Left cardiac atrium (tissue), 4 donors: ENCODE data around the gene TGFBR3L. TPM values are rescaled to one million over a fixed set of nuclear protein-coding genes. Genes with fewer than 3 reads are reported as not detected.
"Not testable (repeated sequence)": the region's sequence is repeated elsewhere in the genome, so short reads cannot be mapped to it uniquely, and the experiment has no call there.

Experiments used
- ATAC-seq, 2 donors: fragments of 200-7000 bp; cut with Tn5 transposase; one replicate each; pipeline ENCODE4 v1.9.1; 2020; ENCODE audit warnings: mild to moderate bottlenecking in 2 of 2, moderate library complexity in 2 of 2
- DNase-seq: peaks from one replicate; pipeline ENCODE4 v3.0.0-alpha.2; 2020
- intact Hi-C, 2 donors: fragments of 100-400 bp; cut with DNase I; formaldehyde crosslinking; loops; one replicate each; pipeline versions ENCODE4 v1.14.1 to v1.15.1; 2022 to 2023
- total RNA-seq, 2 donors: library from RNA; stranded (reverse); fragmentation: NEBNext Ultra II Directional; extraction: Animal tissue kit (Norgen Biotek cat#: 25700); gene quantifications; one replicate each; pipeline ENCODE4 v1.2.1, GENCODE V29; 2021
- donor health status: DM: no; HTN: yes; CAD: no.
- donor health status: DM: no; HTN: yes; CAD: no; lungs with severe emphysema.
- donor health status: DM: yes; HTN: yes; CAD: no.
- donor health status: Dilated cardiomyopathy.

TGFBR3L gene
- total RNA-seq, 2 donors from 2014 or later = 9.7 to 13.6 TPM

DNA sequence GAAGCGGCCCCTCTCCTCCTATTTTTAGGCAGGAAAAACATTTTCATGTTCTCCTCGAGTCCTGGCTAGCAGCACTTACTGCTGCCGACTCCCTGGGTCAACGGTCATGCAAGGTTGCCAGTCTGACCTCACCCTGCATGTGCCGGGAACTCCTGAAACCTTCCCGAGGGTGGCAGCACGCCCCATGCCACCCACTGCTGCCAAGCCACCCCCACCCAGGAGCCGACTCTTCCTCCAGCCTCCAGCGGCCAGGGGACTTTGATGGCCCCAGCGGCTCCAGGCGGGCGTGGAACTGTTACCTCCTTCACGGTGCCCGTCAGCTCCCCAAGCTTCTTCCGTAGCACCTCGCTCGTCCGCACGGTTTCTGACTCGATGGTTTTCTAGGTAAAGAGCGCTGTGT, 20.1 kb downstream of the TGFBR3L start:
- no peak for DNase-seq
- intact Hi-C loops = no loop called here
- no peak for ATAC-seq

DNA sequence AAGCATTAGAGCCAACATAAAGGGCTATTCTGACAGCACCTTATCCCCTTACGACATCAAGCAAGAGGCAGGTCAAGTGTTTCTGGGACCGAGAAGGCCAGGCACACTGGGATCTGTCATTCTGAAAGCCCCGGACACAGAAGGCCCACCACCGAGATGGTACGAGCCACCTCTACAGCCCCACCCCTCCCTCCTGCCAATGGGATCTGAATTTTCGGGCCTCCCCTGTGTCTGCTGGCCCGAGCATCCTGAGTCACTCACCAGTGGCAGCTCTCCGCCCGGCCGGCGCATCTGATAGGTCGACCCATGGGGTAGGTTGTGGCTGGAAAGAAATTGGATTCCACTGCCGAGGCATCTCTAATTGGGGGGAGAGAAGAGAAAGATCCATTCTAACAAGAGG, 26.2 kb downstream of the TGFBR3L start:
- intact Hi-C loops = loop anchor here (5.0 to 10.0 kb wide), 3 partner anchors 61 to 314 kb away; partner anchors contain the start of gene ELAVL1 (in 1 of the 2)
- no peak for DNase-seq

DNA sequence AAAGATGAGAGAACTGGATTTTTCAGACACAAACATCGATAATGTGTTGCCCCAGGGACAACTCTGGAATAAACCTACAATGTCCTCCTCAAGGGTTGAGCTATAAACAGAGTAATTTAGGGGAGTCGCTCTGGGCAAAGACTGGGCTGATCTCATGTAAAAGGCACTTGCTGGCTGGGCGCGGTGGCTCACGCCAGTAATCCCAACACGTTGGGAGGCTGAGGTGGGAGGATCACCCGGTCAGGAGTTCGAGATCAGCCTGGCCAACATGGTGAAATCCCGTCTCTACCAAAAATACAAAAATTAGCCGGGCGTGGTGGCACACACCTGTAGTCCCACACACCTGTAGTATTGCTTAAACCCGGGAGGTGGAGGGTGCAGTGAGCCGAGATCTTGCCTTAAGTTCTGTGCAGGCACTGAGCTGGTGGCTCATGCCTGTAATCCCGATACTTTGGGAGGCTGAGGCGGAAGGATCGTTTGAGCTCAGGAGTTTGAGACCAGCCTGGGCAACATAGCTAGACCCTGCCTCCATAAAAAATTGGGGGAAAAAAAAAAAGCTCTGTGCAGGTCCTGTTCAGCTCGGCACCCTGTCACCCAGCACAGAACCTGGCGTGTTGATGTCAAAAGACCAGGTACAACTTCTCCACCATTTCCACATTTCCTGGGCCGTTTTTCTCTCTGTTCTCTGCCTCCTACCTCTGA, 27.4 kb downstream of the TGFBR3L start:
- intact Hi-C loops = loop anchor here (5.0 to 10.0 kb wide), 3 partner anchors 60 to 313 kb away; partner anchors contain the start of gene ELAVL1 (in 1 of the 2)
- DNase-seq = no peak
- no peak for ATAC-seq

More for the DNA sequence above, 26.2 kb downstream of the TGFBR3L start:
- no peak for ATAC-seq

DNA sequence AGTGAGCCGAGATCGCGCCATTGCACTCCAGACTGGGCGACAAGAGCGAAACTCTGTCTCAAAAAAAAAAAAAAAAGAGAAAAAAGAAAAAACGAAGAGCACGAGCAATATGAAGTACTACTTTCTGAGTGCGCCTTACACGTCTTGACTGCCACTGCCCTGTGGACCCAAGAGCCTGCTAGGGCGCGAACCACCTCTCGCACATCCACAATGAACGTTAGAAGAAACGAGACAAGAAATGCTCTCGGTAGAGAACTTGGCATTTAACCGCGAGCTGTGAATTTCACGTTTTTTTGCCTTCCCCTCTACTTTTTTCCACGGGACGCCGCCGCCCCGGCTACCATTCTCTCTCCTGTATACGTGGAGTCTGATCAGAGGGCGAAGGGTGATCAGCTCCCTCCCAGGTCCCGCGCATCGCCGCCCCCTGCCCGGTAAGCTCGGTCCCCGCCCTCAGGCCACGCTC, 28.4 kb downstream of the TGFBR3L start:
- DNase-seq (no peak), ATAC-seq (peak in 1 of 2 donors; percentile 23)
- intact Hi-C loops = loop anchor here (5.0 to 10.0 kb wide), 3 partner anchors 59 to 312 kb away; partner anchors contain the start of gene ELAVL1 (in 1 of the 2)

DNA sequence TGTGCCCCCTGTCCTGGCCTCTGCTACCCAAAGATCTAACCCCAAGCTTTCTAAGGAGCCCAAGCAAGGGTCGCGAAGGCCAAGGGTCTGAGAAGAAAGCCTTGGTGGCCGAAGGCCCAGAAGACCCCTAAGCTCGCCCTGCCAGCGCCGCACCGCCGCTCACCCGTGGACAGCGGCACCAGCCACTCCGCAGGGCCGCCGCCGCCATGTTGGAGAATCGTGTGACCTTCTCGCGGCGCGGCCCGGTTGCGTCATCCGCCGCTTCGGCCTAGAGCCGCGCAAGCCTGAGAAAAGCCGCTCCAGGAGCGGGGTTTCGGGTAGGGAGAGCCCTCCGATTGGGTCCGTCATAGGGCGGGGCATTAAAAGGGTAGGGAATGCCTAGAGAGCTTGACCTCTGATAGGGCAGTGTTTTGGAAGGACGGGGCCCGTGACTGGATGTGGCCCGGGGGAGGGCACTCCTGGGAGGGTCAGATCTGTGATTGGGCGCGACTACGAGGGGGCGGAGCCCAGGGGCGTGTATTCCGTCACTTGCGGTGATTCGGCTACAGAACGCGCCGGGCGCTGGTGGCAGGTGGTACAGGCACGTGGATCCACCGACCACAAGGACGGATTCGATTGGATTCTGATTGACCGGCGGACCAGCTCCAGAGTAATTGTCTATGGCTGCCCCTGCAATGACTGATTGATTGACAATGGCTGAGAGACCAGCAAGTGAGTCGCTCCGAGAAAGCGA, 29.0 kb downstream of the TGFBR3L start, which contains the start of gene TIMM44:
TIMM44 (minus strand) TSS at position 223 of the 733 bp plus-strand sequence; CDS start at position 208, 15 bp downstream.
- peak; percentile 99 for DNase-seq
- peak; percentile 99 to 100 for ATAC-seq
- intact Hi-C loops = loop anchor here (2.0 to 10.0 kb wide), 4 partner anchors 59 to 311 kb away; partner anchors contain the start of gene ELAVL1 (in 1 of the 2)

DNA sequence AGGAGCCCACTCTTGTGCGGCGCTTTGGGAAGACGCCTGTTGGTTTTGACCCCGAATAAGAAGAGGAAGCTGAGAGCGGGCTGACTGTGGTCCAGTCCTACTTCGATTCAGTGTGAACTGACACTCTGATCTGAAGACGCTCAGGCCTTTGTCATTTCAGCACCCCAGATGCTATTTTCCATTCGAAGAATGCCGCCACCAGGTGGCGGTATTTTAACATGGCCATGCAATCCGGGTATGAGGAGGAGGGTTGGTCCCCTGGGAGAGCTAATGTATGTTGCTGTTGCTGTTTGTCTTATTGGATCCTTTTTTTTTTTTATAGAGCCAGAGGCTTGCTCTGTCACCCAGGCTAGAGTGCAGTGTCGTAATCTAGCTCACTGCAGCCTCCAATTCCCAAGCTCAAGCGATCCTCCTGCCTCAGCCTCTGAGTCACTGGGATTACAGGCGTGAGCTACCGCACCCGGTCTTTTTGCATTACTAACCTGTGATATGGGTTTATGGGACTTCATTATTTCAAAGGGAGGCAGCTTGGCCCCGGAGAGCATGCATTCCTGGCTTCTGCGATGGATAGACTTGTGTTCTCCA, 29.6 kb downstream of the TGFBR3L start:
- DNase-seq (peak; percentile 91), ATAC-seq (peak; percentile 53 to 73)
- intact Hi-C loops = loop anchor here (2.0 to 10.0 kb wide), 4 partner anchors 58 to 311 kb away; partner anchors contain the start of gene ELAVL1 (in 1 of the 2)

DNA sequence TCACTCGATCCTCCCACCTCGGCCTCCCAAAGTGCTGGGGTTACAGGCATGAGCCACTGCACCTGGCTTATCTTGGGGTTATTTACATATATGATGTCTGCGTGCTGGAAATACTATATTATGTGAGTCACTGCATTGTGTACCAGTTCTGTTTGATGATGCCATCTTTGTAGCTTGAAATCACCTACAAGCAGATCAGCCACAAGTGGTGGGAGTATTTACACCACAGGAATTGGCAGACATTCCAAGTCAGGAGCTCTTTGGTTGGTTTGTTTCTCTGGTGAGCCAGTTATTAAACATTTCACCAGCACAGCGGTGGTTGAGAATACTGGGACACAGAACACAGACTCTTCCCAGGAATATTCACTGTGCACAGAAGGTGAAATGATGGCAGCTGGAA, 33.3 kb downstream of the TGFBR3L start:
- no peak for DNase-seq
- intact Hi-C loops = loop anchor here in 1 of 2 donors (10.0 kb wide), 2 partner anchors 57 to 307 kb away; partner anchors contain the start of gene ELAVL1
- no peak for ATAC-seq

DNA sequence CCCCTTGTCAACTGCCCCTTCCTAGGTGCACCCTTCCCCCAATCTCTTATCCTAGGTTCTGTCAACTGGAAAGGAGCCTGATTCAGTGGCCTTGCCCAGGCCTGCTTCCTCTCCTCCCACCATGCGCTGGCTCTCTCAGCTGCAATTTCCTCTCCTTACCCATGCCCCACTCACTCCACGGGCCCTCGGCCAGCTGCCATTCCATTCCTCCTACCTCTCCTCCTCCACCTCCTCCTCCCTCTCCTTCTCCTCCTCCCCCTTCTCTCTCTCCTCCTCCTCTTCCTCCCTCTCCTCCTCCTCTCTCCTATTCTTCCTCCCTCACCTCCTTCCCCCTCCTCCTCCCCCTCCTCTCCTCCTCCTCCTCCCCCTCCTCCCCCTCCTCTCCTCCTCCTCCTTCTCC, 38.4 kb downstream of the TGFBR3L start:
- intact Hi-C loops = loop anchor here in 1 of 2 donors (10.0 kb wide), 1 partner anchor 202 kb away; no protein-coding TSS in a partner anchor
- ATAC-seq (peak in 1 of 2 donors; percentile 52), DNase-seq (no peak)

DNA sequence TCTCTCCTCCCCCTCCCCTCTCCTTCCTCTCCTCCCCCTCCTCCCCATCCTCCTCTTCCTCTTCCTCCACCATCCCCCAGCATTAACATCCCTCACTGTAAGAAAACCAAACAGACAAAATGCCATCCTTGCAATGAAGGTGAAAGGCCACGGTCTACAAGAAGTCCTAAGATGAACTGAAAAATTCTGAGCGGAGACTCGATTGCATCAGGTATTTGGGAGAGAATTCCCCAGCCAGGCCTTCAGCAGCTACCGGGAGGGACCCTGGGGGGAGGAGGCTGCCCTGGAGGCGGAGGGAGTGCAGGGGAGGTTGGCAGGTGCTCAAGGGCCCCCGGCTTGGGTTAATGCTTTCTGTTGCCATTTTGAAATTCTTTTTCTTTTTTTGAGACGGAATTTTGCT, 38.9 kb downstream of the TGFBR3L start:
- no peak for ATAC-seq
- intact Hi-C loops = loop anchor here in 1 of 2 donors (10.0 kb wide), 1 partner anchor 201 kb away; no protein-coding TSS in a partner anchor
- DNase-seq = no peak

DNA sequence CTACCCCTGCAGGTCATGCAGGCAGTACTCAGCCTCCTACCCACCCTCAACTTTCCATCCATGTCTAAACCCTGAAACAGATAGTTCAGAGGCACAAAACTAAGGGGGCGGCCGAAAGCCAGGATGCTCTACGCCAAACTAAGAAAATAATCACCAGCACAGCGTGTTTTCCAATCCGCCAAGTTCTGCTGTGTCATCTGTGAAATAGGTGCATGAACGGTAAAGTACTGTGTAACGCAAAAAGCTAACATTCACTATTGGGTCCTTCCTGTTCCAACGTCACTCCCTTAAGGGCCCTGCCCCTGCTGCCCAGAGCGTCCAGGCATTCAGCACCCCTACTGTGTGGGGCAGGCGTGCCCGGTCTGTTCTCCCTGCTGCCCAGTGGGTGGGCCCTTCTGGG, 41.1 kb downstream of the TGFBR3L start:
- intact Hi-C loops = loop anchor here in 1 of 2 donors (10.0 kb wide), 1 partner anchor 199 kb away; no protein-coding TSS in a partner anchor
- no peak for ATAC-seq
- no peak for DNase-seq

DNA sequence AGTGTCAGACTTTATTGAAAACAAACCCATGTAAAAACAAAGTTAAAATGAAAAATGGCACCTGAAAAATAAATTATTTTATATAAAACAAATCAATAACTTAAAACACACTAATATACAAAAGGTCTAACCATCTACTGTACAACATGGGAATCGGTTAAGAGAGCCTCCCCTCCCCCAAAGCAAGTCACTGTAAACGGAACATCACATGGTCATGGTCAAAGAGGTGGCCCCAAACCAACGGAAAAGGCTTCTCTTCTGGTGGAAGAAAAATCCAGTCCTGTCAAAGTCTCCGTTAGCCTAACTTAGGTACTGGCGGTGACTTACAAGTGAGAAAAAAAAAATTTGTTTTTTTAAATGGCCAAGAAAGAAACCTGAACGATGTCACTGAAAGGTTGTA, 44.6 kb downstream of the TGFBR3L start:
- DNase-seq (no peak), ATAC-seq (no peak)
- intact Hi-C loops = loop anchor here in 1 of 2 donors (10.0 kb wide), 1 partner anchor 196 kb away; no protein-coding TSS in a partner anchor

DNA sequence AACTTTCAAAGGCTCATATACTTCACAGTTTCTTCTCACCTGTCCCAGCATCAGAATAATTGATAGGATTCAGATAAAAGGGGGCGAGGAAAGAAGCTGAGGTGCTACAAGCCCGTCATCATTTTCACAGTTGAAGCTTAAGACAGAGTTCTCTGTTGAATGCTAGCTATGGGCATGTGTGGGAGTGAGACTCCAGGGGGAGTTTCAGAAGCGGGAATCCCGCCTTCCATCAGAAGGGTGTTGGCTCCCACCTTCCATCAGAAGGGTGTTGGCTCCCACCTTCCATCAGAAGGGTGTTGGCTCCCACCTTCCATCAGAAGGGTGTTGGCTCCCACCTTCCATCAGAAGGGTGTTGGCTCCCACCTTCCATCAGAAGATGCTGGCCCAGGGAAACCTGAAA, 46.5 kb downstream of the TGFBR3L start:
- DNase-seq, intact Hi-C loops, ATAC-seq: not testable (repeated sequence)

DNA sequence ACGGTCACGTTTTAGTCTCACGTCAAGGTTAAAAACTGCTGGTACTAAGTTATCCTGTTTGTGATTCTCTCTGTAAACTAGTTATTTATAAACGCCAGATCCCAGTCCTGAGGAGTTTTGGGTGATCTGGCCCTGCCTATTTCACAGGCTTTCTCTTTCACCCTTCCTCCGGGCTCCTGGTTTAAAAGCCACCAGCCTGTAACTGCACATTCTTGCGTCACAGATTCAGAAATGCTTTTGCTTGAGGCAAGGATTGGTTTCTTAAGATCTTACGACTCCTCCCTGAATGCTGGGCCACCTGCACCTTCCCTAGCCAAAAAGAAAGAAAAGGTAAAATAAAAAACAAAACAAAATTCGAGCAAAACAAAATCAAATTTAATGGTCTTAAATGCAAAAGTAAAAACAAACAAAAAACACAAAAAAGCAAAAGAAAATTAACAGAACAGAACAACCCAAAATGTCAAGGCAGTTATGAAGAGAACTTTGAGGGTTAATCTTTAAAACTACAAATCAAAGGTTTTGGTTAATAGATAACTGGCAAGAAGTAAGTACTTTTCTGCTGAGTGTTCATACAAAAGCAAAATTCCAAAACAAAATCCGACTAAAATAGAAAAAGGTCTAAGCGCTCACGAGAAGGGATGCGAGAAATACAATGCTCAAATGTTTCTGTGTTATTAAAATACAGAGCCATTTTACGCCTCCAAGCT, 47.4 kb downstream of the TGFBR3L start:
- ATAC-seq (no peak), DNase-seq (no peak)
- intact Hi-C loops = no loop called here

DNA sequence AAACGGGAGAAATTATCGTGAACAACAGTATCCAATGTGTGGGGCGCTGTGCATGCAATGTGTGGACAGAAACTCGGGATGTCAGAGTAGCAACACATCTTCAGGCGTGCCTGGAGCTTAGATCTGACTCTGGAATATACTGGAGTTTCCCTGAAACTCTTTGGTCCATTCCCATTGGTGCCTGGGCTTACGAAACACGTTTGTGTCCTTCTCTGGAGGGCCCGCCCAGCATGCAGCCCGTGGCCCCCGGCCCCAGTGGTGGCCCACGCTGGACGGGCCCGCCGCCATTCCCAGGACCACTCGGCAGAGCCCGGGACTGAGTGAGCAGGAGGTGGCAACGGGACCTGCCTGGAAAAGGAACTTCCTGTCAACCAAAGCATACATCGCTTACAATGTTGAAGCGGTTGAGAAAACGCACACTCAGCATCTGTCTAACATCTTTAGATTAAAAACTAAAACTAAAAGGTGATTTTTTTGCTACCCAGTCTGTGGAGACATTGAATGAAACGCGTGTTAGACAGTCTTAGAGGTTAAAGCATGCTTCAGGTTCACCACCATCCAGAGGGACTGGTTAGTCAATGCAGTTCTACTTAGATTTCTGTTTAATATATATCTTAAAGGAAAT, 48.1 kb downstream of the TGFBR3L start:
- ATAC-seq (no peak), DNase-seq (no peak)
- intact Hi-C loops = no loop called here

DNA sequence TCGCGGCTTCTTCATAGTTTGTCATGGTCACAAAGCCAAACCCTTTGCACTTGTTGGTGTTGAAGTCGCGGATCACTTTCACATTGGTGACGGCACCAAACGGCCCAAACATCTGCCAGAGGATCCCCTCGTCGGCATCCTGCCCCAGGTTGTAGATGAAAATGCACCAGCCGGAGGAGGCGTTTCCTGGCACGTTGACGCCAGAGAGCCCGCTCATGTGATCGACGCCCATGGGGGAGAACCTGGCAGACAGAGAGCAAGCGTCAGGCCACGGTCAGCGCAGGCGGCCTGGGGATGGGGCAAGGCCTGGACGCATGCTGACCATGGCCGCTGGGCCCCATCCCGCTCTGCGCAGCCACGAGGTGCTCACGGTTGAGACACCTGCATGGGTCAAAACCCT, 48.9 kb downstream of the TGFBR3L start:
- ATAC-seq (peak in 1 of 2 donors; percentile 10), DNase-seq (peak; percentile 49)
- intact Hi-C loops = no loop called here

DNA sequence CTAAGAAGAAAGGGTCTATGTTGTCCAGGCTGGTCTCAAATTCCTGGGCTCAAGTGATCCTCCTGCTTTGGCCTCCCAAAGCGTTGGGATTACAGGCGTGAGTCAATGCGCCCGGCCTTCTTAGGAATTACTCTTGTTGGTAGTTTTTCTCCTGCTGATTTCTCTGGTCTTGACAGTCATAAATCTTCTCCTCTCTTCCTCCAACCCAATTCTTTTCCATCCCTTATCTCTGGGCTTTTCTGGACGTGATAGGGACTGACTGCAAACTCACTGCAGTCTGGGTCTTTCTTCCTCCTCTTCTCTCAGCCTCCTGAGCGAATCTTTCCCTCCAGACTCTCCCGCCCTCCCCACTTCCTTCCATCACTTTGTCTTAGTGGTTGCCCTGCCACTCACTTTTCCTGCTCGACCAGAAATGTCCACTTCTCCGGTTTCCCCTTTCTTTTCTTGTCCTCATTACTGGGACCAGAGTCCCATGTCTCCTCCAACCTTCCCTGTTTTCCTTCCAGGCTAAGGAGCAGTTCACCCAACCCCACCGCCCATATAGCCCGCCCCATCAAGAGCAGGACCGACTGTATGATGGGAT, 50.7 kb downstream of the TGFBR3L start:
- intact Hi-C loops = no loop called here
- ATAC-seq (no peak), DNase-seq (no peak)

DNA sequence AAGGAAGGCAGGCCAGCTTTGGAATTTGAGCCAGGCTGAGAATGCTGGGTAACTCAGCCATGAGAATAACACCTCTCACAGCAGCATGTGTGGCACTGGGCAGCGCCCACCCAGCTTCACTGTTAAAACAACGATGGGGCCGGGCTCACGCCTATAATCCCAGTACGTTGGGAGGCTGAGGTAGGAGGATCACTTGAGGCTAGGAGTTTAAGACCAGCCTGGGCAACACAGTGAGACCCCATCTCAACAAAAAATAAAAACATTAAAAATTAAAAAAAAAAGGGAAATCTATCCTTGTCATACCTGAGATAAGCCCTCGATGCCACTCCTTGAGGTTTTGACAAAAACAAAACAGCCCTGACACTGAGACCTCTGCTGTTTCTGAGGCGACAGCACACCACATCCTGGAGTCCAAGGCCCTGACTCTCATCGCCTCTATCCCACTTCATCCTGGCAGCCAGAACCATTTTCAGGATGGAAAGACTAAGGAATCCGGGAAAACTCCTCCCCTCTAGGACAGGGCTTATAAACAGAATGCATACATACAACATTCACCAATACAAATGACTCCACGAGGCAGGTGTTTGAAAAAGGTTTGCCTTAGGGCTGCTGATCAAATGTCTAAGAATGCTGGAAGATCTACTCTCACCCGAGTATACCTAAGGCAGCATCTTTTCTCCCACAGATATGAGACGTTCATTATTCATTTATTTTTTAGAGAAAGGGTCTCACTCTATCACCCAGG, 51.5 kb downstream of the TGFBR3L start:
- DNase-seq = no peak
- ATAC-seq = no peak
- intact Hi-C loops = no loop called here
